DMS153 treated with DMSO at 0.1 percent for 48 hours (cell line): ENCODE measurements around the gene TPD52L2.
"Not testable (repeated sequence)": the region's sequence is repeated elsewhere in the genome, so short reads cannot be mapped to it uniquely, and the experiment has no call there.

ENCODE experiments used
- DNase-seq: peaks from one replicate; lab custom pipeline; 2025; ENCODE audit not compliant: unreplicated experiment; lab: John Stamatoyannopoulos, UW

The TPD52L2 gene

DNA sequence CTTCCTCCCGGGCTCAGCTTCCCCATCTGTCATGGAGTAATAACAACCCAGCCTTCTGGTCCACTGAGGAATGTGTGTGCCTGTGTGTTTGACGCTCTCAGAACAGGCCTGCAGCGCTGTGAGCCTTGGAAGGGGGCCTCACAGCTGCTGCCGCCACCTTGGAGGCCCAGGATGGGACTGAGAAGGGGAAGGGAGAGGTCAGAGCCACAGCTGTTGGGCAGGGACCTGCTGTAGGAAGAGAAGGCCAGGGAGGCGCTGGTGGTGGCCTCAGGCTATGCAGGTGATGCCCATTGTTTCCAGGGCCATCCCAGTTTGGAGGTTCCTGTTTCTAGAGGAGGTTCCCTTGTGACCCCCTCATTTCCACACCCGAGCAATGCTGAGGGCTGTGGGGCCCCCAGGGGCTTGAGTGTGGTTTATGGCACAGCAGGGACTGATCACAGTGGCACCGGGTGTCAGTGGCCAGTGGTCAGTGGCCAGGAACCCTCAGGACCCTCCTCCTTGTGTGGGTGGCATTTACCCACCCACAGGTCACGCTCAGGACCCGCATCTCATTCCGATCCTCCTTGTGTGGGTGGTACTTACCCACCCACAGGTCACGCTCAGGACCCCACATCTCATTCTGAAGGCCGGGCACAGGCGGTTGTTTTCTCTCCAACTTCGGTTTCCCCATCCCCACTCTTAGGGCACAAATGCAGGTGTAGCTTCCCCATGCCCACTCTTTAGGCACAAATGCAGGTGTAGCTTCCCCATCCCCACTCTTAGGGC, 14.0 kb downstream of the TPD52L2 start:
- DNase-seq = no peak

DNA sequence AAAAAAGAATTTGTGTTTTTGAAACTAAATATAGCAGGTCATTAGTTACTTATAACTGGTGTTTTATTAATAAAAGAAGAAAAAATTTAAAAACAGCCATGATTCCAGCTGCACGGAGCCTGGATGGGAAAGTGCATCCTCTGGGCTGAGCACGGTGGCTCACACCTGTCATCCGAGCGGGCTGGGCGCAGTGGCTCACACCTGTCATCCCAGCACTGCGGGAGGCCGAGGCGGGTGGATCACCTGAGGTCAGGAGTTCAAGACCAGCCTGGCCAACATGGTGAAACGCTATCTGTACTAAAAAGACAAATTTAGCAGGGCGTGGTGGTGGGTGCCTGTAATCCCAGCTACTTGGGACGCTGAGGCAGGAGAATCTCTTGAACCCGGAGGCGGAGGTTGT, 15.8 kb downstream of the TPD52L2 start:
- DNase-seq = not testable (repeated sequence)

DNA sequence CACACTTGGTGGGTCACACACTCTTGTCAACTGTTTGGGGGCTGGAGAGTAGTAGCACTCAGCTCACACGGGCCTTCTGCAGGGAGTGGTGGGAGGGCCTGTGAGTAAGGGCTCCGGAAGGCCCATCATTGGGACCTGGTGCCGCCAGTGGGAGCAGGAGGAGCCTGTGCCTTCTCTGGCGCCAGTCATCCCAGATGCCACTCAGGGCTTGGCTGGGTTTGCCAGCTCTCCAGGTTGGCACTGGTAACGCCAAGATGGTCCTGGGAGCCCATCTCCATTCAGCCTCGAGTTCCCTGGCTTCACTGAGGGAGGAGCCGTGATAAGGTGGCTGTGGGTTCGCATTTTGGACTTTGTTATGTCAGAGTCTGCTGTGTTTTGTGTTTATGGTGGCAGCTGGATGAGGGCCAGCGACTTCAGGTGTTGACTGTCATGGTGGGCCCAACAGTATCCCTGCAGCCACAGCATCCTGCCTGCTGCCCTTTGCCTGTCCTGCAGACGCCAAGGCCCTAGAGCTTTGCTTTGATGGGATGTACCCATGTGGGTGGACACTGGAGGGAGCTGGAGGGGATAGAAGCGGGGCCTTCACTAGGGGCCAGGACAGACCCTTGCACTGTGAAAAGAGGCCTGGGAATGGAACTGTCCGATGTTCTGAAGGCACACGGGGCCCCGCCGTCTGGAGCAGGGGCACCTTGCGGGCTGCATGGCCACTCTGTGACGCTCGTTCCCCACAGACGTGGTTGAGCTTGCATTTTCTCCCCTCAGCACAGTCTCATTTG, 16.6 kb downstream of the TPD52L2 start:
- DNase-seq = no peak

DNA sequence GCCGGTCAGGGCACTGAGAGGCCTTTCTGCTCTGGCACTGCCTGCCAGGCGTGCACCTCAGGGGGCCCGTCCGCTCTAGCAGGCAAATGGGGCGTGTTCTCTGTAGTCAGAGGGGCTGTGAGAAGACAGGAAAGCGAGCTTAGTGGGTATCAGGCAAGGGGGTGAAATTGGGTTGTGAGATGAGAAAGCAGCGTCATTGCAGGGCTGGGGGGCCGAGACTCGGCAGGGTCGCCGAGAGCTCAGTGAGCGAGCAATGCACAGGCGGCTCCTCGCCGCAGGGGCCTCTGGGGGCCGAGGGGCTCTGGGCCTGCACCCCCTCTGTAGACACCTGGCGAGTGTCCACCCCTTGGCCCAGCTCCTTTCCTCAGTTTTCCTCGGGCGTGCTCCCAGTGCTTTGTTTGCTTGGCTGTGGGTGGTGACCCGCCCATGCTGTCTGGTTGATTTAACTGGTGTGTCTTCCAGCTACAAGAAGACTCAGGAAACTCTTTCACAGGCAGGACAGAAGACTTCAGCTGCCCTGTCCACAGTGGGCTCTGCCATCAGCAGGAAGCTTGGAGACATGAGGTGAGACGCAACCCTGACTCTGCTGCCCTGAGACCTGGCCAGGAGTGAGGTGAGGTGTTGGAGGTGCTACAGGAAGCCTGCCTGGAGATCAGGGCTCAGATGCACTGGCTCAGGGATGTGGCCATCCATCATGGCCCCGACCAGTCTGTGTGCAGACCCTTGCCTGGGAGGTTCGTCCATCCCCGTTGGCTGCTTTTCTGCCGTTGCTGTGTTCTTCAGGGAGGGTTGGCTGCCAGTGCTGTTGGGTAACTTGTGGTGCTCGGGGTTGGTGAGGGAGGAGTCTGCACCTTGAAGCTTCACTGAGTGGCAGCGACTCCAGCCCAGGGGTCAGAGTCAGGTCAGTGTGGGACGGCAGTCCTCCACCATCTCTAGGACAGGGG, 17.5 kb downstream of the TPD52L2 start:
- DNase-seq = no peak

DNA sequence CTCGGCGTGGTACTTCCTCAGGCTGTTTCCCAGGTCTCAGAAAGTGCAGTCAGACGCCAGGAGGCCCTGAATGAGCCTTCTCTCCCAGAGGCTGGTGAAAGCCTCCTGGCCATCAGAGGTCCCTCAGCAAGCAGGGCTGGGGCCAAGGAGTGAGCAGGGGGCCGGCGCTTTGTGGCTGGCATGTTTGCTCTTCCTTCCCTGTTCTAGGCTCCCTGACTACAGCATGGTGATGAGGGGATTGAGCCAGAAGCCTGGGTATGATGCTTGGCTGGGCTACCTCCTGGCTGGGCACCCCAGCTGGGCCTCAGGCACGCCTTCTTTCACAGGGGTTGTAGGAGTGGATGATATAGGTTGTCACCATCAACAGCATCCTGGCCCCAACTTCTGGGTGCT, 18.1 kb downstream of the TPD52L2 start:
- DNase-seq = no peak

DNA sequence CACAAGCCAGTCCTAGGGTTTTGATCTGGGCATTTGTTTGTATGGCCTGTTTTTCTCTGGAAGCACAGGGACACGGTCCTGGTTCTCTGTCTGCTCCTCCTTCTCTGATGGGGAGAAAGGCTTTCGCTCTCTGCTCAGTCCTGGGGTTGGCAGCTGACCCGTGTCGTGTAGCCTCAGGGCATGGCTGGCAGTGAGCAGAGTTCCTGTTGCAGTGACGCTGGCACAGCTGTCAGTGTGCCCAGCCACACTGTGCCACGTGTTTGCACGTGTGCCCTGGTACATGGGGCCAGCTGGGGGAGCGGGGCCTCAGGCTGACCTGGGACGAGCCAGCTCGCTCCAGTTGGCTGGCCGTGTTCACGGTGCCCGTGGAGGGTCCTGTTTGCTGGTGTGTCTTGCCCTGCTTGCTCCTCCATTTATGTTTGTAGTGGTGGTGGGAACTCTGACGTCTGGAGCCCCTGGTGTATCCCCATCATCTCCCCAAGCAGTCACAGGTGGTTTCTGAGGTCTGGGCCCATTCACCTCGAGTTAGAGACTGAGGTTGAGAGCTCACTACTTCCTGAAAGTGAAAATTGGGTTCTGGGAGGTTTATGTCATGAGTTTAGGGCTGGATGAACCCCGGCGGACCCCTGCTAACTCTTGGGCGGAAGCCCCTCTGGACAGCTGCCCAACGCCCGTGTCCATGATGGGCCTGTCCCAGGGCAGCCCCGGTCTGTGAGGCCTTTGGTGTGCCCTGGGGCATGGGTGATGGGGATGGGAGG, 19.6 kb downstream of the TPD52L2 start:
- DNase-seq = no peak

DNA sequence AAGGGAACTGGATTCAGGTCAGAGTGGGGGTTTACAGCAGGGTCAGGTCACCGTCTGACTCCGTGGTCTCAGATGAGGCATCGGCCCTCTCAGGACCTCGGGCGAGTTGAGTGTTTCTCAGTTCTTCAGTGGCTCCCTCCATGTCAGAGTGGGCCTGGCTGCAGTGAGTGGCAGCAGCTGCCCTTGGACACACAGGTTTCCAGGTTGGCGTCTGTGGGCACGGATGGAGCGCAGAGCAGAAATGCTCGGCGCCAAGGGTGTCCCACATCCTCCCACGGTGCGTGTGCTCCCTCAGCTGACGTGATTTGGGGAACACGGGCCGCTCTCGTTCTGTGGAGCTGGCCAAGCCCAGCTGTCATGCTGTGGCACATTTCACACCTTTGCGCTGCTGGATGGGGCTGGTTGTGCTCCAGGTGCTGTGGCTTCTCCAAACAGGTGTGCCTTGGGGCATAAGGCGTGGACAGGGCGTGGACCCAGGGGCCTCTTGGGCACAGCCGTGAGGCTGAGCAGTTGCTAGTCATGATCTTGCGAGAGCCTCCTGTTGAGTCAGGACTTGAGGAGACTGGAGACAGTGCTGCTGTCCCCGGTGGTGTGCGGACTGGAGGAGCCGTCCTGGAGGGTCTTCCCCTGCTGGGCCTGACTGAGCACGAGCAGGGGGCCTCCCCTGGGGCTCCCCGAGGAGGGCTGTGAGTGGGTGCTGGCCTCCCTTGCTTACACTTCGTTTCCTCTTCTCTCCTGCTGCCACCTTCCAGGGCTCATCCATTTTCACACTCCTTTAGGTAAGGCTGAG, 20.4 kb downstream of the TPD52L2 start:
- no peak for DNase-seq

DNA sequence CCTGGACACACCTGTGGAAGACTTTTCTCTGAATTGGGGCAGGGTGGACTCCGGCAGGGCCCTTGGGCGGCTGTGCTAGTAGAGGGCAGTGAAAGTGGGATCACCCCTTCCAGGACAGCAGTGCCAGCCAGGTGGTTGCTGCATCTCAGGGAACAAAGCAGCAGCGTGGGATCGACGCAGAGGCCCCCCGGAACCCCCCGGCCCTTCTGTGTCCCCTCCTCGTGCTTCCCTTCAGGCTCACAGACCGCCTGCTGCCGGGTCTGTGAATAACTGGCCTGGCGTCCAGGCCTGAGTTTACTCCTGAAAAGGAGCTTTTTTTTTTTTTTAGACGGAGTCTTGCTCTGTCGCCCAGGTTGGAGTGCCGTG, 21.0 kb downstream of the TPD52L2 start:
- DNase-seq = no peak

DNA sequence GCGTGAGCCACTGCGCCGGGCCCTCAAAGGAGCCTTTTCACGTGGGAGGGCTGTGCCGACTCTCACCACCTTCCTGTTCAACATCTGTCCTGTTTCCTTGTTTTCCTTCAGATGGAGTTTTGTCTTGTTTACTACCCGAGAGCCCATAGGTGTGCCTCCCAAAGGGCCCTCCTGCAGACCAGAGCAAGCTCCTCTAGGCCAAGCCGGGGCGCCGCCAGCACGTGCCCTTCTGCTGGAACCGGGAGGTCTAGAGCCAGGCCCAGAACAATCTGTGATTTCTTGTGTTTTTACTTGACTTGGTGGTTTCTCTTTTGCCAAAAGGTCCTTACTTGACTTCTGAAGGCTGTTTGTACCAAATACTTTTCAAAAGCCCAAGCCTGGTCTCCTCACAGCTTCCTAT, 21.9 kb downstream of the TPD52L2 start:
- no peak for DNase-seq

DNA sequence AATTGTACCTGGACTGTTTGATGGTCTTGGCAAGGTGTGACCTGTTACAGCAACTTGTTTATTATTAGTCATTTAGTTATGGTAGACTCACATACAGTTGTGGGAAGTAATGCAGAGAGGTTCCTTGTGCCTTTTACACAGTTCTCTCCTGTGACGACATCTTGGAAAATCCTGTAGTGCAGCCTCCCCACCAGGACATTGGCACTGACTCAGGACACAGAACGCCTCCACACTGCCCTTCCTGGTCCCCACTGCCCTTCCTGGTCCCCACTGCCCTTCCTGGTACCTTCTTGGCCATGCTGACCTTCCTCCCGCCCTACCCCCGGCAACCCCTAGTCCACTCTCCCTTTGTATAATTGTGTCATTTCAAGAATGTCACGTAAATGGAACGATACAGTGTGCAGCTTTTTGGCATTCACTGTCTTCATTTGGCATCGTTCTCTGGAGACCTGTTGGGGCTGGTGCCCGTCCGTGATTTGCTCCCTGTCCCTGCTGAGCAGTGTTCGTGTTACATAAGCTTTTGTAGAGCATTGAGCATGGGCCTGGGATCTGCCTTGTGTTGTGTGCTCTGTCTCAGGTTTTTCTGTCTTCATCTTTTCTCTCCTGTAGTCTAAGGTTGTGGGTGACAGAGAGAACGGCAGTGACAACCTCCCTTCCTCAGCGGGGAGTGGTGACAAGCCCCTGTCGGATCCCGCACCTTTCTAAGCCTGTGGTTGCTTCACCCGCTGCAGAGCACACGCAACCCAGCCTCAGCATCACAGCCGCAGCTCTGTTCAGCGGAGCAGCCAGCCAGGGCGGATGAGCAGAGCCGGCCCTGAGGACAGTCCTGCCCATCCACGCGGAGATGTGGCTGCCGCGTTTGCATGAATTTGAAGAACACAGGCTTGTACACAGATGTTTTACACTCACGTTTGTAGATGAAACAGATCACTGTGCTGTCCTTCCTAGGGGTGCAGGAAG, 24.5 kb downstream of the TPD52L2 start:
- DNase-seq = no peak

DNA sequence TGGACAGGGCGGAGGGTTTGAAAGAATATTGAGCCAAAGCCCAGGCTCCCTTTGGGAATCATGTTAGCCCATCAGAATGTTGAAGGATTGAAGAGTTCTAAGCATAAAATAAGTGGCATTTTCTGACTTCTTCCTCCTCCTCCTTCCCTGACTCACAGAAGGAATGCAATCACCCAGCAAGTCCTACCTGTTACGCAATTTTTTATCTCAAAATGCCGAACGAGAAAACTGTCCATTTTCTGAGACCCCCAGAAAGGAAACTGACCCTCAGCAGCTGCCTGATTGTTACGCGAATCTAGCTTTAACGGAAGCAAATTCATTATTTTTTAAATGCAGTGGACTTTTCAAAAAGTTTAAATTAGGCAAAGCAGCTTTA, 25.1 kb downstream of the TPD52L2 start:
- no peak for DNase-seq

DNA sequence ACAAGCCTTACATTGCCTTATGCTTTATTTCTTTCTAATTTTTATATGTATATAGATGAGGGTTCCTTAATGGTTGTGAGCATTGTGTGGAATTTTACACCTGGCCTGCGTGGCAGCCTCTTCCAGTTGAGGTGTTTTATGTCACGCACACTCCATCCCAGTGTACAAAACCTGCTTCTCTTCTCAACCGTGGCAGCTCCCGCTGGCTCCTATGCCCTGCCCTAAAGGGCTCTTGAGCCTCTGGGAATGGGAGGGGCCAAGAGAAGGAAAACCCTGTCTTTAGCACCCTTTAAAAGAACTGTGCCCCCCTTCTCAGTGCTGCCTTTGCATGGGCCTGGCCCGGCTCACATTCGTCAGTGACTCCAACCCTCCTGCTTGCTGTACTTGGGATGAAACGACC, 25.5 kb downstream of the TPD52L2 start:
- DNase-seq = no peak

DNA sequence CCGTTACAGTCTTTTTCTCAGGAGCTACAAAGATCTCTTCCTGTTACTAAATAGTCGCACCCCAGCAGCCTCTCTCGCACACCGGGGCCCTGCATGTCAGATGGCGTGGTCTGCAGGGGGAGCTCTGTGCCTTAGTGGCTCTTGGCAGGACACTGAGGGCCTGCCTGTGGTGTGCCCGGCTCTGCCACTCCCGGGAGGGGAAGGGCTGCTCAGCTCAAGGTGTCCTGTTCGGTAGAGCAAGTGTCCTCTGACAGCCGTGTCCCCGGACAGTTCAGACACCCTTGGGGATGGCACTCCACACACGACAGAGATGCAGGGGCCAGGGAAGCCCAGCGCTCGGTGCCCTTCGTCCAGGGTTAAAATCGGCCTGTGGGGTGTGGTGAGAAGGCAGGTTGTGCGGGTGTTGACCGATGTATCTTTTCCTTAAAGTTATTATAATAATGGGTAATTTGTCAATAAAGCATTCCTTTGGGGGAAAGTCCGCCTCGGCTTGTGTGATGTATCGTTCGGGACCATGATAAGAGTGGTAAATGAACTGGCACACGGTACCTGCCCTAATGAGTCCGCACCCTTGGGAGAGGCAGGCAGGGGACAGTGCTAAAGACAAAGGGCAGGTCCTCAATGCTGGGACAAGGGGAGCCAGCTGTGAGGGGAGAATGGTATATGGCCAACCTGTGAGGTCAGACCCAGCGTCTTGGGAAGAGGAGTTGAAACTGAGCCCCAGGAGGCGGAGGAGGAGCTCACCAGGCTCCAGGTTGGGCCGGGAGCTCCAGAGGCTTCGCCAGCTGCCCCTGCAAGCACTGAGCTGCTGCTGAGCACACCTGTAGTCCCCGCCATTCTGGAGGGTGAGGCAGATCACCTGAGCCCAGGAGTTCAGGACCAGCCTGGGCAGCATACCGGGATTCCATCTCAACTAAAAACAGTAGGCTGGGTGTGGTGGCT, 26.3 kb downstream of the TPD52L2 start:
- DNase-seq = no peak

DNA sequence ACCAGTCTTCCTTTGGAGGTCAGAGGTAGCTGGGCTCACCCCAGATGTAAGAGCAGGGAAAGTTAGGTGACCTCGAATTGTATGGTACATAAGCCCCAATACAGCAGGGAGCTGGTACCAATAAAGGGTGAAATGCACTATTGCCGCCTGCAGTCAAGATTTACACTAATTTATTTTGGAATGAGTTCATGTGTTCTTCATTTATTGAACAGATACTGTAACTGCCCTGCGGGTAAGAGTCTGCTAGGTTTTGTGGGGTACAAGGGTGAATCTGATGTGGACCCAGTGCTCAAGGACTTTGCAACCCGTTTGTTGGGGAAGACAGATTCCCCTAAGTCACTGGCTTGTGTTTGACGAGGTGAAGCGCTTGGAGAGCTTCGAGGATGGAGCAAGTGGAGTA, 27.3 kb downstream of the TPD52L2 start:
- DNase-seq = no peak

DNA sequence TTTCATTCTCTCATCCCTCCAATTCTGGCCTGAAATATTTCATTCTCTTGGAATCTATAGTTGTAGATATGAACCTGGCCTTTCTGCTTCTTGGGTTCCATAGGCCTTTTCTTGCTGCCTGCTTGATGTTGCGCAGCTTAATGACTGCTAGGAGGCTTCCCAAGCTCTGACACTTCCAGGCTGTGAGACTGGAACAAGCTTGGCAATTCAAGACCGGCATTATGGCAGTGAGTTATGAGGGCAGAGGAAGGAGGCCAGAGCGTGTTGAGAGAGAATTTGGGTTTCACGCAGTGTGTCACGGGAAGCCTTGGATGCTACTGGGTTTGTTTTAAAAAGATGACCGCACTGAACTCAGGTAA, 28.9 kb downstream of the TPD52L2 start:
- no peak for DNase-seq

DNA sequence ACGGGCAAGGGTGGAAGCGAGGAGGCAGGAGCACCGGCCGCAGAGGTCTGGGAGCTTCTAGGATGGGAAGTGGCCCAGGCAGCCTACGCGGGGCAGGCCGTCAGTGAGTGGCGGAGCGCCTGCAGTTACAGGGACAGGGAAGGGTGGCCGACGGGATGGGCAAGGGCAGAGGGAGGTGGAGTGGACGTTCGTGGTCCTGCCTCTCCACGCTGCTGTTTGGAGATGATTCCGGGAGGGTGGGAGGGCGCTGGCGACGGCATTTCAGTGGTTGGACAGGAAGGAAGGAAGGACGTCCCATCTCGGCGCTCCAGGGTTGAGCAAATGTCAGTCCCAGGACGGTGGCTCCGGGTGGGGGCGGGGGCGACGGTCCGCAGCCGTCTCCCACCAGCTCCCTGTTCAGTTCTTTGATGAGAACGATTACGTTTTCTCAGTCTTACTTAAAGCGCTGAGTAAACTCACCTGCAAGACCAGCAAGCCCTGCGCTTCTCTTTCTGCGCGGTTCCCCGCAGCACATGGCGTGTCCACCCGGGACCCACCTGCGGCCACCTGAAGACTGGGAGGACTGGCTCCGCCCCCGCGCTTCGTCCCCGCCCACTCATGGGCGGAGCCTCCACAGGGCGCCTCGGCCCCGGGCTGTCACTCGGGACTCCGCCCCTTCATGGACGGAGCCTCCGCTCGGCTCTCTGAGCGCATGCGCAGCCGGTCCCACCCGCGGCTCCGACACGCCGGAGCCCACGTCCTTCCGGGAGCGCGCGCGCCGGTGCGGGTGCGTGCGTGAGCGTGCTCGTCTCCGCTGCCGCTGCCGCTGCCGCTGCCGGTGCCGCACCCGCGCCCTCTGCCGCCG, 29.5 kb downstream of the TPD52L2 start, which contains the start of gene DNAJC5:
Gene DNAJC5 (plus strand): TSS at position 769 of the 844 bp plus-strand sequence. CDS start 33,220 bp downstream, outside the sequence.
- DNase-seq = peak; percentile 91
